Measurements from ENCODE around the gene ZNF234. TPM values are rescaled to one million over a fixed set of nuclear protein-coding genes. Genes with fewer than 3 reads are reported as not detected.

Gene ZNF234
- total RNA-seq (1 to 10 TPM; 4.4 to 5.2 TPM), polyA plus RNA-seq (1 to 10 TPM; 1.1 to 2.0 TPM)

- DNase-seq (ENCODE audit: low spot score): peak; percentile 77
- Histone ChIP-seq H3K4me1 (ENCODE audit: control insufficient read depth in 4 of 4, insufficient read depth in 4 of 4, low read length in 3 of 4) (peaks cover 2 to 16% (median 8%) of the 10 kb centered on the region in 4 donors), H3K4me3 (ENCODE audit: low read depth in 1 of 3, low read length in 3 of 3) (peak within 1 kb of the TSS; percentile 64 to 92 (median 79)), H3K9me3 (ENCODE audit: control insufficient read depth in 4 of 4, low read length in 3 of 4) (peaks cover 0 to 17% (median 7%) of the 10 kb centered on the region in 4 donors), H3K27me3 (ENCODE audit: control insufficient read depth in 4 of 4, insufficient read depth in 4 of 4, low read length in 3 of 4) (no peaks in the 10 kb centered on the region), H3K27ac (ENCODE audit: low read depth in 1 of 2, low read length in 2 of 2) (peak within 1 kb of the TSS; percentile 37 to 75), H3K36me3 (ENCODE audit: control insufficient read depth in 4 of 4, insufficient read depth in 3 of 4, low read depth in 1 of 4, low read length in 3 of 4) (peaks cover 3 to 25% (median 25%) of the 10 kb centered on the region in 4 donors), H3K9ac (ENCODE audit: low read depth in 1 of 2, low read length in 2 of 2) (peak within 1 kb of the TSS; percentile 52 to 56)
- WGBS: 1% methylated on average over 52 of the region's 52 CpGs
- no peak for TF ChIP-seq HNF4G (IDR thresholded peaks at IDR 0.05)
- peak in 1 of 2 donors; percentile 42 for TF ChIP-seq RAD21 (IDR thresholded peaks at IDR 0.05)
- TF ChIP-seq MAX (IDR thresholded peaks at IDR 0.05): peak; percentile 56
- no peak for TF ChIP-seq CTCF (IDR thresholded peaks at IDR 0.05; ENCODE audit: low read depth, low read length, missing input control)
- peak; percentile 20 for TF ChIP-seq SP1 (IDR thresholded peaks at IDR 0.05)
- TF ChIP-seq TAF1 (conservative IDR thresholded peaks at IDR 0.05): no peak
- TF ChIP-seq REST (IDR thresholded peaks at IDR 0.05): peak; percentile 13
- TF ChIP-seq FOXA1 (IDR thresholded peaks at IDR 0.05): no peak
- TF ChIP-seq HNF4A (conservative IDR thresholded peaks at IDR 0.05): peak; percentile 50 to 67
- no peak for TF ChIP-seq FOXA2 (IDR thresholded peaks at IDR 0.05)
- TF ChIP-seq GABPA (IDR thresholded peaks at IDR 0.05 in 1 of 2, conservative IDR thresholded peaks at IDR 0.05 in 1 of 2): peak; percentile 72 to 94
- TF ChIP-seq ATF3 (IDR thresholded peaks at IDR 0.05): no peak
- peak; percentile 72 for TF ChIP-seq NR2F2 (IDR thresholded peaks at IDR 0.05)
- peak; percentile 89 to 93 for TF ChIP-seq EGR1 (IDR thresholded peaks at IDR 0.05; ENCODE audit: low read depth in 2 of 2)
- no peak for TF ChIP-seq JUND (IDR thresholded peaks at IDR 0.05)
- peak; percentile 24 to 25 for TF ChIP-seq RXRA (IDR thresholded peaks at IDR 0.05)
- peak; percentile 54 for TF ChIP-seq ZBTB33 (IDR thresholded peaks at IDR 0.05)
- peak; percentile 68 for TF ChIP-seq YY1 (IDR thresholded peaks at IDR 0.05)
Measured at GRCh38 chr19:44141191-44142058, at the start of gene ZNF234. Gene ZNF234 (plus strand): TSS chr19:44141554. CDS start chr19:44144633, 3,079 bp downstream.

Measured in liver (tissue), 9 donors.